ENCODE results near the gene CRABP1.

DNA sequence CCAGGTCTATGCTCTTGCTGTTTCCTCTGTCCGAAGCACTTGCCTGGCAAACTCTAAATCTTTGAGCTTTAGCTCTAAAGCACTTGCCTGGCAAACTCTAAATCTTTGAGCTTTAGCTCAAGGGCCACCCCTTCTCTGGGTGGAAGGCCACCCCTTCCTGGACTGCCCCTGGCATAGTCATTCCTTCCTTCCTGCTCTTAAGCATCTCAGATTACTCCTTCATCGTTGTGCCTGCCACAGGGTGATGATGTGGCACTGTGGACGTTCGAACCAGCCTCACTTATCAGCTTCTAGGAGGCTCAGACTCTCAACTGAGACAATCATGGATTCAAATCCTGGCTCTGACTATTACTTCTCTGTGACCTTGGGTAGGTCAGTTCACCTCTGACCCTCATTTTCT is 10.5 kb upstream of the CRABP1 start:
- TF ChIP-seq, protein P1, sequence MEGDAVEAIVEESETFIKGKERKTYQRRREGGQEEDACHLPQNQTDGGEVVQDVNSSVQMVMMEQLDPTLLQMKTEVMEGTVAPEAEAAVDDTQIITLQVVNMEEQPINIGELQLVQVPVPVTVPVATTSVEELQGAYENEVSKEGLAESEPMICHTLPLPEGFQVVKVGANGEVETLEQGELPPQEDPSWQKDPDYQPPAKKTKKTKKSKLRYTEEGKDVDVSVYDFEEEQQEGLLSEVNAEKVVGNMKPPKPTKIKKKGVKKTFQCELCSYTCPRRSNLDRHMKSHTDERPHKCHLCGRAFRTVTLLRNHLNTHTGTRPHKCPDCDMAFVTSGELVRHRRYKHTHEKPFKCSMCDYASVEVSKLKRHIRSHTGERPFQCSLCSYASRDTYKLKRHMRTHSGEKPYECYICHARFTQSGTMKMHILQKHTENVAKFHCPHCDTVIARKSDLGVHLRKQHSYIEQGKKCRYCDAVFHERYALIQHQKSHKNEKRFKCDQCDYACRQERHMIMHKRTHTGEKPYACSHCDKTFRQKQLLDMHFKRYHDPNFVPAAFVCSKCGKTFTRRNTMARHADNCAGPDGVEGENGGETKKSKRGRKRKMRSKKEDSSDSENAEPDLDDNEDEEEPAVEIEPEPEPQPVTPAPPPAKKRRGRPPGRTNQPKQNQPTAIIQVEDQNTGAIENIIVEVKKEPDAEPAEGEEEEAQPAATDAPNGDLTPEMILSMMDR (IDR thresholded peaks at IDR 0.05) = no peak
- no peak for TF ChIP-seq POLR2A (IDR thresholded peaks at IDR 0.05)
